ENCODE data around the gene MXRA8. TPM values are rescaled to one million over a fixed set of nuclear protein-coding genes. Genes with fewer than 3 reads are reported as not detected.
"Not testable (repeated sequence)": the region's sequence is repeated elsewhere in the genome, so short reads cannot be mapped to it uniquely, and the experiment has no call there.

Gene MXRA8
- total RNA-seq, 2 donors from 2014 or later, result 0.42 to 1.0 TPM

DNA sequence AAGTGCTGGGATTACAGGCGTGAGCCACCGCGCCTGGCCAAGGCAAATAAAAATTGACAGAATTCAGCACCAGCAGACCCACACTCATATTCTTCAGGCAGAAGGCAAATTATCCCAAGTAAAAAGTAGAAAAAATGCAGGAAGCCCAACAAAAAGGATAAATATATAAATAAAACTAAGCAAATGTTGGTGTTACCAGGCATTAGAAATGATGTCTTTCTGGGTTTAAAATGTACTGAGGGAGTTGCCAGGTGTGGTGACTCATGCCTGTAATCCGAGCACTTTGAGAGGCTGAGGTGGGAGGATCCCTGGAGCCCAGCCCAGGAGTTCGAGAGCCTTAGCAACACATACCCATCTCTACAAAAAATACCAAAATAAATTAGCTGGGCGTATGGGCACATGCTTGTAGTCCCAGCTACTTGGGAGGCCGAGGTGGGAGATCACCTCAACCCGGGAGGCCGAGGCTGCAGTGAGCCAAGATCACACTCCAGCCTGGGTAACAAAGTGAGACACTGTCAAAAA lies 40.2 kb downstream of the MXRA8 start:
- no peaks in the 10 kb centered on the region for H3K9me3 ChIP-seq (ENCODE audit: control insufficient read depth, low read length, poor library complexity, severe bottlenecking)
- H3K4me1 Mint-ChIP-seq, result peaks cover 8% of the 10 kb centered on the region
- peaks cover 2% of the 10 kb centered on the region for H3K36me3 Mint-ChIP-seq (ENCODE audit: low read depth)
- H3K27ac Mint-ChIP-seq, result no peak overlapping the region
- H3K4me3 Mint-ChIP-seq, result no peak overlapping the region
- DNase-seq (no peak), ATAC-seq (no peak)
- no peaks in the 10 kb centered on the region for H3K27me3 Mint-ChIP-seq

DNA sequence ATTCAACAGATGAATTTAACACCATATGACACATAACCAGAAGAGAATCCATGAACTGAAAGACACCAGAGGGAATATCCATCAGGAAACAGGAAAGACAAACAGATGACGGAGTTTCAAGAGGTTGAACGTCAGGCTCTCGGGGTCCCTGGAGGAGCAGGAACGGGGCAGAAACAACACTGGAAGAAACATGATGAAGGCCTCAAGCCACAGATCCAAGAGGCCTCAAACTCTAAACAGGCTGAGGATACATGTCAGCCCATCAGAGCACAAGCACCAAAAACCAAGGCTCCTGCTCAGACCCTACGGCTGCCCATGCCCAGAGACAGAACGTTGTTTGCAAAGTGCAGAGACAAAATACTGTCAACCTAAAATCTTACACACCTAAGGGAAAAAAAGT lies 40.9 kb downstream of the MXRA8 start:
- DNase-seq (no peak), ATAC-seq (no peak)
- no peaks in the 10 kb centered on the region for H3K27me3 Mint-ChIP-seq
- H3K36me3 Mint-ChIP-seq (ENCODE audit: low read depth), result peaks cover 2% of the 10 kb centered on the region
- peaks cover 7% of the 10 kb centered on the region for H3K4me1 Mint-ChIP-seq
- H3K27ac Mint-ChIP-seq, result peak overlapping the region; percentile 41
- H3K9me3 ChIP-seq (ENCODE audit: control insufficient read depth, low read length, poor library complexity, severe bottlenecking), result no peaks in the 10 kb centered on the region
- H3K4me3 Mint-ChIP-seq, result no peak overlapping the region

DNA sequence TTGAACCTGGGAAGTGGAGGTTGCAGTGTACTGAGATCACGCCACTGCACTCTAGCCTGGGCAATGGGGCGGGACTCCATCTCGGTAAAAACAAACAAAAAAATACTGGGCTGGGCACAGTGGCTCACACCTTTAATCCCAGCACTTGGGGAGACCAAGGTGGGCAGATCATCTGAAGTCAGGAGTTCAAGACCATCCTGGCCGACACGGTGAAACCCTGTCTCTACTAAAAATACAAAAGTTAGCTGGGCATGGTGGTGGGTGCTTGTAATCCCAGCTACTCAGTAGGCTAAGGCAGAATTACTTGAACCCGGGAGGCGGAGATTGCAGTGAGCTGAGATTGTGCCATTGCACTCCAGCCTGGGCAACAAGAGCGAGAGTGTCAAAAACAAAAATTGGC lies 42.2 kb downstream of the MXRA8 start:
- not testable (repeated sequence) for DNase-seq; H3K36me3 Mint-ChIP-seq (ENCODE audit: low read depth); H3K4me3 Mint-ChIP-seq; H3K27ac Mint-ChIP-seq; H3K27me3 Mint-ChIP-seq; ATAC-seq; H3K4me1 Mint-ChIP-seq; H3K9me3 ChIP-seq (ENCODE audit: control insufficient read depth, low read length, poor library complexity, severe bottlenecking)

DNA sequence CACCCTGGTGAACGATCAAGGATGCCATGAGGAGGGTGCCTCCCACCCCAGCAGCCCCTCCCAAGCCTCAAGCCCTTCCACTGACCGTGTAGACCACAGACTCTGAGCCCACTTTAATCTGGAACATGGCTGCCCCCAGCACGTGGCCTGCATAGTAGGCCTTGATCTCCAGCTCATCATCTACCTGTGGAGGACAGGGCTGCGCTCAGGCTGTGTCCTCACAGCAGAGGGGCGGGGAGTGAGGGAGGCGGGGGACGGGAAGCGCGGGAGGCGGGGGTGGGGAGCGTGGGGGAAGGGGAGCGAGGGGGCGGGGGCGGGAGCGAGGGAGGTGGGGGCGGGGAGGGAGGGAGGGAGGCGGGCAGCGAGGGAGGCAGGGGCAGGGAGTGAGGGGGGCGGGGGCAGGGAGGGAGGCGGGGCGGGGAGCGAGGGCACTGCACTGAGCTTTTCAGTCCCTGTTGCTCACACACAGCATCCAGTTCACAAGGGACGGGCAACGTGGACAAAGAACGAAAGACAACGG lies 42.9 kb downstream of the MXRA8 start:
- no peaks in the 10 kb centered on the region for H3K9me3 ChIP-seq (ENCODE audit: control insufficient read depth, low read length, poor library complexity, severe bottlenecking)
- Mint-ChIP-seq H3K27ac (no peak overlapping the region), H3K4me3 (peak overlapping the region; percentile 39)

DNA sequence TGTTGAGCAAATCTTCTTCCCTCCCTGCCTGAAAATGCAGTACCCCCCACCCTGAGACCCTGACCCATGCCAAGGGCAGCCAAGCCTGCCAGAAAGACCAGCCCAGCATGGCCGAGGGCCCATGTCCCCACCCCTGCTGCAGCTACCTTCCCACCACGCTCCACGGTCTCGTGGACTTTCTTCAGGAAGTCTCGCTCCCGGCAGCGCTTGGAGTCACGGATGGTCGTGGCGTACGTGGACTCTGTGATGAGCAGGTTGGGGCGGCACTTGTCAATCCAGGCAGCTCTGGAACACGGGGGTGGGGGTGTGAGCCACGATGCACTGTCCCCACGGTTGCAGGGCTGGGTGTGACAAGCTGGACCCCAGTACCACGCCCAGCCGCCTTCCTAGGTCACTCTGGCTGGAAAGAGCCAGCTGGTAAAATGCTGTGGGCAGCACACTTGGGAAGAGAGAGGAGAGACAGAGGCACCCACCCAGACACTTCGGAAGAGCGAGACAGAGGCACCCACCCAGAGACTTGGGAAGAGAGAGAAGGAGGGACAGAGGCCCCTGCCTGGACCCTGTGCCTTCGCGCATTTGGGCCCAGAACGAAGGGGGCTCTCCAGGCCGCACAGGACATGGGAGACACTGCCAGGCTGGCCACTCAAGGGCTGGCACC lies 43.5 kb downstream of the MXRA8 start:
- Mint-ChIP-seq H3K4me3 (no peak overlapping the region), H3K27me3 (no peaks in the 10 kb centered on the region), H3K4me1 (peaks cover 5% of the 10 kb centered on the region), H3K27ac (no peak overlapping the region), H3K36me3 (ENCODE audit: low read depth) (no peaks in the 10 kb centered on the region)
- DNase-seq, result no peak
- no peaks in the 10 kb centered on the region for H3K9me3 ChIP-seq (ENCODE audit: control insufficient read depth, low read length, poor library complexity, severe bottlenecking)
- ATAC-seq, result no peak

More for the DNA sequence above, 42.9 kb downstream of the MXRA8 start:
- DNase-seq (no peak), ATAC-seq (no peak)
- Mint-ChIP-seq H3K36me3 (ENCODE audit: low read depth) (no peaks in the 10 kb centered on the region), H3K27me3 (no peaks in the 10 kb centered on the region), H3K4me1 (peaks cover 7% of the 10 kb centered on the region)

DNA sequence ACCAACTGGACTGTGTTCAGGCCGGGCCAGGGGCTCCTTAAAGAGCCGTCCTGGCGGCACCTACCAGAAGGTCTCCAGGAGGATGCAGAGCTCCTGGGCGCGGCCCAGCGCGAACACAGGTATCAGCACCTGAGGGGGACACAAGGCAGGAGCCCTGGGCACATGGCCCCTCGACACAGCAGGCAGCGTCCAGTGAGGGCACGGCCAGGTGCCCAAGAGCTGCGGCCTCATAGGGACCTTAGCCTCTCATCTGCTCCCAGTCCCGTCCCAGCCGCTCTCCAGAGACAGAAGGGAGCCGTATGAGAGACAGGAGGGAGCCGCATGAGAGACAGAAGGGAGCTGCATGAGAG lies 44.1 kb downstream of the MXRA8 start:
- Mint-ChIP-seq H3K4me3 (no peak overlapping the region), H3K27me3 (no peaks in the 10 kb centered on the region), H3K27ac (no peak overlapping the region), H3K4me1 (peaks cover 5% of the 10 kb centered on the region), H3K36me3 (ENCODE audit: low read depth) (no peaks in the 10 kb centered on the region)
- DNase-seq (no peak), ATAC-seq (no peak)
- no peaks in the 10 kb centered on the region for H3K9me3 ChIP-seq (ENCODE audit: control insufficient read depth, low read length, poor library complexity, severe bottlenecking)

DNA sequence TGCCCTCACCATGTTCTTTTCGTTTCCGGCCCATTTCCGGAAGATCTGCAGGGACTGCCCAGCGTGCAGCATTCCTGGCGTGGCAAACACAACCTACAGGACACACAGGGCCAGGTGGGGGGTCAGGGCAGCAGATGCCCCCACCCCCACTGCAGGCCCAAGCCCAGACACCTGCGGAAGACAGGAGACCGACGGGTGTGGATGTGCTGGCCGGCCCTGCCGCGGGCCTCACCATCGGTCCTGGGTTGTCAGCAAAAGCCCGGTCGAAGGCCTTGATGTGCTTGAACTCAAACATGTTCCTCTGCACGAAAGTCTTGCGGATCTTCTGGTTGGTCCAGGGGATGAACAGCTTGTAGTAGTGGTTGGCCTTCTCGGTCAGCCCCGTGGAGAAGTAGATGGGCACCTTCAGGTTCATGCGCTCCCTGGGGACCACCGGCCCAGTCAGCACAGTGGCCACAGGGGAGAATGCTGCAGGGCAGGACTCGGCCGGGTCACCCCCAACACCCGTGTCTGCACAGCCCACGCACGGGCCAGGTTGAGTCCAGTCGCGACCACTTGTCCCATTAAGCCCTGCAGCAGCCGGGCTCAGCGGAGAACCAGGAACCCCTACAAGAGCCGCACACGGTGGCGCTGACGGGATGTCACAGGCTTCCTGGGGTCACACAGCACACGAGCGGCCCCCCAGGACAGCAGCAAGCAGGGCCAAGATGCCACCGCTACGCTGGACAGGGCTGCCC lies 44.7 kb downstream of the MXRA8 start:
- no peaks in the 10 kb centered on the region for H3K36me3 Mint-ChIP-seq (ENCODE audit: low read depth)
- no peaks in the 10 kb centered on the region for H3K9me3 ChIP-seq (ENCODE audit: control insufficient read depth, low read length, poor library complexity, severe bottlenecking)
- no peak overlapping the region for H3K4me3 Mint-ChIP-seq
- no peak overlapping the region for H3K27ac Mint-ChIP-seq
- H3K4me1 Mint-ChIP-seq, result peaks cover 4% of the 10 kb centered on the region
- ATAC-seq, result no peak
- DNase-seq, result no peak
- no peaks in the 10 kb centered on the region for H3K27me3 Mint-ChIP-seq

DNA sequence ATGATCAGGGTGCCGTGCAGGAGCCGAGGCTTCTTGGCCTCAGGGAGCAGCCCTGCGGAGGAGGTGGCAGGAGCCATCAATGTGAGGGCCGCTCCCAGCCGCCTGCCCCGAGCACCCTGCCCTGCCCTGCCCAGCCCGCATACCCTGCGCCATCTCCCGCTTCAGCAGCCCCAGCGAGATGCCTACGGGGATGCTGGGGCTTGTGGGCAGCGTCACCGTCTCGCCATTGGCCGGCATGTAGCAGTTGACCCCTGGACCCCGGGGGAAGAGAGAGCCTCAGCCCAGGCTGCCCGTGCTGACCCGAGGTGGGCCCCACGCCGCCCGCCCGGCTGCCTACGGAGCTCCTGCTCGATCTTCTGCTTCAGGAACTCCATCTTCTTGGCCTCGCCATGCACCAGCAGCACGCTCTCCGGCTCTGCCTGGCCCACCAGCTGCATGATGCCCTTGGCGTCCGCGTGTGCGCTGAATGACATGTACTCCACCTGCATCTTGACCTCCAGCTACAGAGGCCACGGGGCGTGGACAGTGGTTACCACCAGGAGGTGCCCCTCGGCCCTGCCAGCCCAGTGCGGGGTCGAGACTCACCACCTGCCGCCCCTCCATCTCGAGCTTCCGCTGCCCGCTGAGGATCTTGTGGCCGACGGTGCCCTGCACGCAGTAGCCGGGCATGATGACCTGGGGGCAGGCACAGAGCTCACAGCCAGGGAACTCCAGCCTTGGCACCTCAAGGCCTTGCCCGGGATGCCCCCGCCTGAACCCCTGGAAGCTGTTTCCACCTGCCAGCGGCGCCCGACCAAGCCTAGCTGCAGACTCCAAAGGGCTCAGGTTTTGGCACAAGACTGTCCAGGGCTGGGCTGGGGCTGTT lies 45.7 kb downstream of the MXRA8 start:
- no peak overlapping the region for H3K27ac Mint-ChIP-seq
- no peaks in the 10 kb centered on the region for H3K27me3 Mint-ChIP-seq
- peaks cover 4% of the 10 kb centered on the region for H3K4me1 Mint-ChIP-seq
- H3K36me3 Mint-ChIP-seq (ENCODE audit: low read depth), result no peaks in the 10 kb centered on the region
- ATAC-seq (no peak), DNase-seq (no peak)
- H3K9me3 ChIP-seq (ENCODE audit: control insufficient read depth, low read length, poor library complexity, severe bottlenecking), result no peaks in the 10 kb centered on the region
- H3K4me3 Mint-ChIP-seq, result peak overlapping the region; percentile 25

DNA sequence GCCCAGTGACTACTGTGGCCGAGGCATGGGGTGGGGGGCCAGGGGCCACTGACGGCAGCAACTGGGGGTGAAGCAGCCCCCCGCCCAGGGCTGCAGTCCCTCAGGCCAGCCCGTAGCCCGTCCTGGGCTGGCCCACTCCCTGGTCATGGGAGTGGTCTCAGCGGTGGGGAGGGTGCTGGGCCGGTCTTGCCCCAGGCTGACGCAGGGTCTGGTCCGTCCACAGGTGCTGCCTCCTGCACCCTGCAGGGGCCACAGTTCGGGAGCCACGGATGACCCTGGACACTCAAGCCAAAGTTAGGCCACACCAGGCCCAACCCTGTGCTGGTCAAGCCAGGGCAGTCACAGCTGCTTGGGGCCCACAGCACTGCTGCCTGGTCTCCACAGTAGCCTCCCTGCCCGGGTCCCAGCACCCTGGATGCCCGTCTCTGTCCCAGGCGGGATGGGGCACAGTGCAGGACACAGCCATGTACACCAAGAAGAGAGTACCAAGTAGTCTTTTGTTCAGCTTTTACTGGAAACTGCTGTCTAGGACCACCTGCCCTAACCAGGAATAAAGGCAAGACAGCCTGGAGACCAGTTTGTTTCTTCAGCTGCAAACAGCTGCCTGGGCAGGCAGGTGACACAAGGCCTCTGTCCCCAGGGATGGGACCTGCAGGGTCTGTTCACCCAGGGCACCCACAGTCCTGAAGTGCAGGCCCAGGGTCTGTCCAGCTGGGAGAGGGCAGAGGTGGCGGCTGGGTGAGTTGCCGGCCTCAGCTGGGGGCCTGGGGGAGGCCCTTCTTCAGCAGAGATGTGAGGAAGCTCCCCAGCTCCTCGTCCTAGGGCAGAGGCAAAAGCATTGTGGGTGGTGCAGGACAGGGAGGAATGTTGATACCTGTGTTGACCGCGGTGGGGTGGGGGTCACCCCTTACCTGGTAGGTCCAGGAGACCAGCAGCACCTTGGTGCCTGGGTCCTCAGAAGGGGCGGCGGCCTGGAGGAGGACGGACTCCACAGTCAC lies 46.9 kb downstream of the MXRA8 start:
- H3K4me1 Mint-ChIP-seq, result peaks cover 10% of the 10 kb centered on the region
- no peaks in the 10 kb centered on the region for H3K9me3 ChIP-seq (ENCODE audit: control insufficient read depth, low read length, poor library complexity, severe bottlenecking)
- no peak for ATAC-seq
- no peak overlapping the region for H3K4me3 Mint-ChIP-seq
- DNase-seq, result no peak
- peak overlapping the region; percentile 57 for H3K27ac Mint-ChIP-seq
- H3K36me3 Mint-ChIP-seq (ENCODE audit: low read depth), result no peaks in the 10 kb centered on the region
- H3K27me3 Mint-ChIP-seq, result no peaks in the 10 kb centered on the region

DNA sequence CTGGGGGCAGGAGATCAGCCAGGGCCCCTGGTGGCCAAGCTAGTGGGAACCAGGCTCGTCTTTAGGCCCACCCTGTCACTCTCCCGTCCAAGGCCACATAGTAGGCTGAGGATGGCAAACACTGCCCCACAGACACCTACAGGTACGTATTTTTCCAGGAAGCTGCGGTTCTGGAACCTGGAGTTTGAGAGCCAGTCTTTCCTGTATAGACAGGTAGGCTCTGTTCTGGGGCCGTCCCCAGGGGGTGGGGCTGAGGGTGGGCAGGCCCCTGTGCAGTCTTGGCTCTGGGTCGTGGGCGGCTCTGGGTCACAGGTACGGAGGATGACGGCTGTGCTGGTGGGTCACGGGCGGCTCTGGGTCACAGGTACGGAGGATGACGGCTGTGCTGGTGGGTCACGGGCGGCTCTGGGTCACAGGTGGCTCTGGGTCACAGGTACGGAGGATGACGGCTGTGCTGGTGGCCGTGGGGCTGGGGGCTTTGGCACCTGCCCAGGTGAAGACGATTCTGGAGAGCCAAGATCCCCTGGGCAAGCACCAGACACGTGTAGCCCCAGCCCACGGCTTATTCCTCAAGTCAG lies 47.8 kb downstream of the MXRA8 start:
- Mint-ChIP-seq H3K4me3 (peak overlapping the region; percentile 36), H3K27me3 (no peaks in the 10 kb centered on the region), H3K36me3 (ENCODE audit: low read depth) (no peaks in the 10 kb centered on the region), H3K27ac (peak overlapping the region; percentile 57), H3K4me1 (peaks cover 17% of the 10 kb centered on the region)
- no peaks in the 10 kb centered on the region for H3K9me3 ChIP-seq (ENCODE audit: control insufficient read depth, low read length, poor library complexity, severe bottlenecking)
- DNase-seq (no peak), ATAC-seq (no peak)

DNA sequence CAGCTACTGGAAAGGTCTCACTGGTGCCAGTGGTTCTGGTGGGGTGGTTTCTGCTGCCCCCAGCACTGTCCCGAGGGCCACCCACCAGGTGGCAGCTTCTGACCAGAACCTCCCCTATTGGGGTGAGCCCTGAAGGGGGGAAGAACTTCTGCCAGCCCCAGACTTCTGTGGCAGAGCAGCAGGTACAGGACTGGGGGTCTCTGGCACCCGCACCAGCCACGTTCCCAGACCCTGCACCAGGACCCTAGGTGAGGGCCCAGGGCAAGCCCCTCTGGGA lies 48.3 kb downstream of the MXRA8 start:
- ATAC-seq (no peak), DNase-seq (no peak)
- H3K9me3 ChIP-seq (ENCODE audit: control insufficient read depth, low read length, poor library complexity, severe bottlenecking), result no peaks in the 10 kb centered on the region
- no peaks in the 10 kb centered on the region for H3K27me3 Mint-ChIP-seq
- H3K27ac Mint-ChIP-seq, result peak overlapping the region; percentile 57
- peaks cover 17% of the 10 kb centered on the region for H3K4me1 Mint-ChIP-seq
- no peaks in the 10 kb centered on the region for H3K36me3 Mint-ChIP-seq (ENCODE audit: low read depth)
- H3K4me3 Mint-ChIP-seq, result peak overlapping the region; percentile 66

Data from T-helper 17 cell (primary cell).